HEK293 (cell line): Measurements from ENCODE around the gene CADPS.

Experiments
- CTCF ChIA-PET: fragments of 350-600 bp; formaldehyde crosslinking; extraction: SDS; loops from one replicate; lab custom pipeline; 2021; ENCODE audit warnings: antibody characterized with exemption; lab: Yijun Ruan, JAX
- POLR2A ChIA-PET: fragments of 300-600 bp; formaldehyde crosslinking; extraction: SDS; loops from one replicate; lab custom pipeline; 2020; ENCODE audit warnings: antibody characterized with exemption, inconsistent platforms; lab: Yijun Ruan, JAX
- H3K27ac ChIP-seq: fragments of 200-500 bp; sonication (Bioruptor generic); 2 replicates; pipeline ENCODE4 v1.5.1; 2014; ENCODE audit warnings: low read depth, low read length, control low read depth, inconsistent platforms; ENCODE audit errors: extremely low read depth
- H3K36me3 ChIP-seq, 2 experiments: fragments of 200-500 bp in 1 of 2; sonication (Bioruptor generic) in 1 of 2; 1 replicate in 1 of 2; 2 replicates in 1 of 2; pipeline ENCODE4 v1.5.1; 2014 to 2017; ENCODE audit warnings: inconsistent platforms in 2 of 2, low read length in 2 of 2; ENCODE audit not compliant: control insufficient read depth in 2 of 2, insufficient read depth in 1 of 2
- H3K4me1 ChIP-seq: fragments of 200-500 bp; sonication (Bioruptor generic); 2 replicates; pipeline ENCODE4 v1.5.1; 2014; ENCODE audit warnings: mild to moderate bottlenecking, low read length, inconsistent platforms; ENCODE audit not compliant: control insufficient read depth, insufficient read depth
- H3K4me3 ChIP-seq: 2 replicates; pipeline ENCODE4 v1.5.1; 2011; ENCODE audit warnings: low read depth, mild to moderate bottlenecking, control low read depth, low read length, moderate library complexity
- H3K9me3 ChIP-seq: fragments of 200-500 bp; sonication (Bioruptor generic); 2 replicates; pipeline ENCODE4 v1.5.1; 2014; ENCODE audit warnings: low read depth, low read length, inconsistent platforms; ENCODE audit not compliant: control insufficient read depth, insufficient read depth
- HOXC10 ChIP-seq: sonication (generic); formaldehyde crosslinking; IDR thresholded peaks from 2 replicates; pipeline ENCODE4 v1.8.1; 2023; ENCODE audit warnings: mild to moderate bottlenecking, missing genetic modification reagents
- KLF1 ChIP-seq: fragments of 450-650 bp; formaldehyde crosslinking; IDR thresholded peaks from 2 replicates; pipeline ENCODE4 v1.5.1; 2016; ENCODE audit warnings: missing biosample characterization, missing genetic modification characterization
- SP7 ChIP-seq: fragments of 450-650 bp; formaldehyde crosslinking; IDR thresholded peaks from 2 replicates; pipeline ENCODE4 v1.5.1; 2016; ENCODE audit warnings: missing biosample characterization, missing genetic modification characterization
- ZNF114 ChIP-seq: fragments of 450-650 bp; formaldehyde crosslinking; IDR thresholded peaks from 2 replicates; pipeline ENCODE4 v1.5.0; 2017; ENCODE audit warnings: missing biosample characterization, missing genetic modification characterization
- ZNF132 ChIP-seq: fragments of 450-650 bp; formaldehyde crosslinking; IDR thresholded peaks from 2 replicates; pipeline ENCODE4 v1.5.1; 2017; ENCODE audit warnings: missing biosample characterization, missing genetic modification characterization, borderline replicate concordance
- ZNF174 ChIP-seq: fragments of 450-650 bp; formaldehyde crosslinking; IDR thresholded peaks from 2 replicates; pipeline ENCODE4 v1.5.0; 2017; ENCODE audit warnings: missing biosample characterization, mild to moderate bottlenecking, missing genetic modification characterization
- ZNF18 ChIP-seq: fragments of 450-650 bp; formaldehyde crosslinking; IDR thresholded peaks from 2 replicates; pipeline ENCODE4 v1.5.1; 2016; ENCODE audit warnings: missing biosample characterization, missing genetic modification characterization
- ZNF239 ChIP-seq: fragments of 450-650 bp; formaldehyde crosslinking; IDR thresholded peaks from 2 replicates; pipeline ENCODE4 v1.5.1; 2016; ENCODE audit warnings: missing biosample characterization, missing genetic modification characterization
- ZNF311 ChIP-seq: fragments of 450-650 bp; formaldehyde crosslinking; IDR thresholded peaks from 2 replicates; pipeline ENCODE4 v1.5.1; 2017; ENCODE audit warnings: missing biosample characterization, missing genetic modification characterization, borderline replicate concordance
- ZNF335 ChIP-seq: fragments of 450-650 bp; formaldehyde crosslinking; conservative IDR thresholded peaks from 2 replicates; pipeline ENCODE4 v1.5.1; 2016; ENCODE audit warnings: missing biosample characterization, missing genetic modification characterization
- ZNF341 ChIP-seq: fragments of 450-650 bp; formaldehyde crosslinking; IDR thresholded peaks from 2 replicates; pipeline ENCODE4; 2016; ENCODE audit warnings: low read depth, missing biosample characterization, missing genetic modification characterization
- ZNF398 ChIP-seq: fragments of 450-650 bp; formaldehyde crosslinking; IDR thresholded peaks from 2 replicates; pipeline ENCODE4 v1.5.1; 2017; ENCODE audit warnings: missing biosample characterization, missing genetic modification characterization
- ZNF48 ChIP-seq: fragments of 450-650 bp; formaldehyde crosslinking; IDR thresholded peaks from 2 replicates; pipeline ENCODE4 v1.5.1; 2016; ENCODE audit warnings: missing biosample characterization, missing genetic modification characterization
- ZNF521 ChIP-seq: fragments of 450-650 bp; formaldehyde crosslinking; IDR thresholded peaks from 2 replicates; pipeline ENCODE4 v1.5.1; 2017; ENCODE audit warnings: missing biosample characterization, mild to moderate bottlenecking, missing genetic modification characterization
- ZNF560 ChIP-seq: fragments of 450-650 bp; formaldehyde crosslinking; IDR thresholded peaks from 2 replicates; pipeline ENCODE4 v1.5.1; 2017; ENCODE audit warnings: missing biosample characterization, missing genetic modification characterization, borderline replicate concordance
- ZNF610 ChIP-seq: fragments of 450-650 bp; formaldehyde crosslinking; IDR thresholded peaks from 2 replicates; pipeline ENCODE4 v1.5.1; 2016; ENCODE audit warnings: missing biosample characterization, missing genetic modification characterization, borderline replicate concordance
- ZNF621 ChIP-seq: fragments of 450-650 bp; formaldehyde crosslinking; IDR thresholded peaks from 2 replicates; pipeline ENCODE4 v1.5.1; 2017; ENCODE audit warnings: missing biosample characterization, missing genetic modification characterization
- ZNF776 ChIP-seq: fragments of 450-650 bp; formaldehyde crosslinking; IDR thresholded peaks from 2 replicates; pipeline ENCODE4 v1.5.0; 2017; ENCODE audit warnings: missing biosample characterization, missing genetic modification characterization, borderline replicate concordance
- ZNF791 ChIP-seq: fragments of 450-650 bp; formaldehyde crosslinking; IDR thresholded peaks from 2 replicates; pipeline ENCODE4 v1.5.1; 2016; ENCODE audit warnings: missing biosample characterization, missing genetic modification characterization
- ZSCAN18 ChIP-seq: fragments of 450-650 bp; formaldehyde crosslinking; IDR thresholded peaks from 2 replicates; pipeline ENCODE4 v1.5.1; 2016; ENCODE audit warnings: missing biosample characterization, missing genetic modification characterization

CADPS gene

GRCh38 chr3:62527474-62527873 is 347.7 kb downstream of the CADPS start (continued):
- TF ChIP-seq ZNF610 (tag by site-specific recombination) (no peak), ZNF776 (no peak), ZNF560 (tag by site-specific recombination) (no peak), ZNF791 (no peak)
- TF ChIP-seq, all 188 proteins: peak for 0

GRCh38 chr3:62525281-62525680 is 349.9 kb downstream of the CADPS start:
- H3K9me3 ChIP-seq: no peaks in the 10 kb centered on the region
- no peak overlapping the region for H3K27ac ChIP-seq
- ChIA-PET CTCF (no interaction called here), POLR2A (no interaction called here)
- TF ChIP-seq SP7 (tag by site-specific recombination) (no peak), ZNF114 (tag by site-specific recombination) (0 out of 2 replicates have a peak, but pooled peaks have one; percentile 14), ZNF398 (tag by site-specific recombination) (no peak)
- H3K4me3 ChIP-seq: no peak overlapping the region
- H3K4me1 ChIP-seq: no peaks in the 10 kb centered on the region
- H3K36me3 ChIP-seq: no peaks in the 10 kb centered on the region

GRCh38 chr3:62523672-62524071 is 351.5 kb downstream of the CADPS start:
- H3K9me3 ChIP-seq: no peaks in the 10 kb centered on the region
- H3K27ac ChIP-seq: no peak overlapping the region
- H3K4me1 ChIP-seq: no peaks in the 10 kb centered on the region
- no peaks in the 10 kb centered on the region for H3K36me3 ChIP-seq
- no peak for TF ChIP-seq ZSCAN18 (tag by site-specific recombination)
- POLR2A ChIA-PET: no interaction called here
- H3K4me3 ChIP-seq: no peak overlapping the region
- CTCF ChIA-PET: interaction anchor here (0.6 kb wide), 1 partner anchor 22 kb away, joined by 3 read pairs; no protein-coding TSS in a partner anchor

- CTCF ChIA-PET: no interaction called here
- POLR2A ChIA-PET: no interaction called here
- no peaks in the 10 kb centered on the region for H3K36me3 ChIP-seq
- TF ChIP-seq KLF1 (tag by site-specific recombination) (no peak), ZNF335 (tag by site-specific recombination) (no peak), ZNF239 (tag by site-specific recombination) (no peak), ZNF132 (tag by site-specific recombination) (no peak), ZNF18 (tag by site-specific recombination) (no peak), ZNF311 (tag by site-specific recombination) (no peak), ZNF621 (no peak), ZNF521 (no peak), ZNF174 (tag by site-specific recombination) (no peak), ZNF341 (no peak), ZNF48 (tag by site-specific recombination) (no peak), HOXC10 (CRISPR knock-in tag) (no peak)
- no peak overlapping the region for H3K4me3 ChIP-seq
- no peaks in the 10 kb centered on the region for H3K9me3 ChIP-seq
- H3K27ac ChIP-seq: no peak overlapping the region
- H3K4me1 ChIP-seq: no peaks in the 10 kb centered on the region
Measured at GRCh38 chr3:62521464-62522105, 353.6 kb downstream of the CADPS start.
